NCI-H146 (cell line): Measurements from ENCODE around the gene TENM3.
A peak's percentile ranks its signal among the peaks of the same experiment; 100 is the strongest.

ENCODE experiments used
- DNase-seq: peaks from one replicate; lab custom pipeline; 2025; lab: John Stamatoyannopoulos, UW

Gene TENM3

GRCh38 chr4:182842759-182843390 lies 599.7 kb downstream of the TENM3 start:
- no peak for DNase-seq

- DNase-seq, result peak; percentile 49
Observed at GRCh38 chr4:182843808-182844325, 600.7 kb downstream of the TENM3 start.

- DNase-seq, result no peak
Observed at GRCh38 chr4:182845618-182846017, 602.4 kb downstream of the TENM3 start.

- DNase-seq, result no peak
Observed at GRCh38 chr4:182846036-182846435, 602.8 kb downstream of the TENM3 start.

GRCh38 chr4:182847576-182848450 lies 604.6 kb downstream of the TENM3 start:
- no peak for DNase-seq

- DNase-seq, result no peak
Observed at GRCh38 chr4:182848685-182849084, 605.5 kb downstream of the TENM3 start.
